GM19467 (cell line): ENCODE measurements around the gene CORO2B.

ENCODE experiments used
- ATAC-seq: cut with Tn5 transposase; IDR thresholded peaks from one replicate; pipeline ENCODE4 v1.9.1; 2021; ENCODE audit warnings: mild to moderate bottlenecking, moderate library complexity; ENCODE audit not compliant: unreplicated experiment

CORO2B gene

DNA sequence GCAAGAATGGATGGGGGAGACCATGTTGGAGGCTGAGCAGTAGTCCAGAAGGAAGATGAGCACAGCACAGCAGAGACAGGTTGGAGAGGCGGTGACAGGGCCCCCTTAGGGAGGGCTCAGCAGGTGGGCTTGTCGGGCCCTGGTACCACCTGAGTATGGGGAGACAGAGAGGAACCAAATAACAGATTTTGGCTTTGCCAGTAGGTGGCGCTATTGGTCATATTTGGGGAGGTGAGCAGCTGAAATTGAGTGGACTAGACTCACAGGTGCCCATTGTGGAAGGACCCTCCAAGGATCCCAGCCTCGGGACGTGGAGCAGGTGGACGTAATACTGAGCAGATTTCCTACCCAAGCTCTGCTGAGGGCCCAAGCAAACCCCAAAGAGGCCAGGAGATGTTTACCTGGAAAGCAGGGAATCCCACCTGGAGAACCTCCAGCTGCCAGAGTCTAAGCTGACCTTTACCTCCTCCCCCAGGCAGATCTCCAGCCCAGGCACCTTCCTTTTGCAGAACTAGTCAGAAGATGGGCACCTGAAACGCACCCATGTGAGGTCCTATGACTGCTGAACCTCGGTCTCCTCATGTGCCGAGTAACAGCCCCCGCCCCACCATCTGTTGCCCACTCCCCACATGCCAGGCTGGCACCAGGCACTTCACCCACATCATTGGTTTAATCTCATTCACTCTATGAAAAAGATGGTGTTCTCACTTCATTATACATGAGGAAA lies 24.6 kb upstream of the CORO2B start:
- ATAC-seq = no peak

DNA sequence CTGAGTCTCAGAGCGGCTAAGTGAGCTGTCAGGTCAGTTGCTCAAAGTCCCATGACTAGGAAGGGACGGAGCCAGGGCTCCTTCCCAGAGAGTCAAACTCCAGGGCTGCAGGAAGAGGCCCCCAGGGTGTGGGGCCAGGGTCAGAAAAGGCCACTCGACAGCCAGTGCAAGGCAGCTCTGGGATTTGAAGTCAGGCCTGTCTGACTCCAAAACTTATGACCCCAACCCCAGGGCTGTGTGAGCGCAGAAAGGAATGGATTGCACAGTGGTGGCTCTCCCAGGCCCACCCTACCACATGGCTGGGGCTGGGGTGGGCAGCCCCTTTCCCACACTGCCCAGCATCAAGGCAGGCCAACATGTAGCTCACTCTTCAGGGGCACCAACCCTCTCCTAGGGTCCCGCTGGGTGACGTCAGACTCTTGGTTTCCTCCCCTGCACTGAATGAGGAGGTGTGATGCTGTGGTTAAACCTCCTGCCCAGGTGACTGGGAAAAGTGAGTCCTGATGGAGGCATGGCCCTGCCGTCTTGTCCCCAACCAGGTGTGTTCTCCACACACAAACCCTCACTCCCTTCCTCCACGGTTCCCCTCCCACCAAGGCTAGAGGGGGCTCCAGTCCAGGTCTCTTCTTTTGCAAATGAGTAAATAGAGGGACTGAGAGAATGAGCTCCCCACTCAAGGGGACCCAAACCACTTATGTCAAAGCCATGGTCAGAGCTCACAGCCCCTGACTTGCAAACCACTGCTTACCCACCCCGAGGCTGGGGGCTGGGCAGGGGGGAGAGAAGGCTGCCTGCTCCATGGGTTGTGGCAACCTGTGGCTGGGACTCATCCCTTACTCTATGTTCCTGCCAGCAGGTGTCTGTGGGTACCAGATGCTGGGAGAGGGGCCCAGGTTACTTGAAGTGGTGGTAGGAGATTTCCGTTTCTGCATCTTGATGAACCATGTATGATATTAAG lies 23.8 kb upstream of the CORO2B start:
- no peak for ATAC-seq

DNA sequence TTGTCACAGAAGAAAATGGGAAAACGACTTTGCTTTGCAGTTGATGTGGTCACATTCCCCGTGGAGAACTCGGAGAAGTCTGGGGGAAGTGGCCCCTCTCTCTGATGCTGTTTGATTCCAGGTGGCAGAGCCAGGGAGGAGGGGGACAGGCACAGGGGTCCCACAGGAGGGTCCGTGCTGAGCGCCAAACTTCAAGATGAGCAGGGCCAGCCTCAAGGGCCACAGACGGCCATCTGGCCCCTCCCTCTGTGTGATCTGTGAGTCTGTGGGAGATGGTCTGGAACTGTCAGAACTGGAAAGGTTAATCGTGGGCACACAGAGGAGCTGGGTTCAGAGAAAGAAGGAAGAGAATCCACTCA lies 23.1 kb upstream of the CORO2B start:
- ATAC-seq = no peak

DNA sequence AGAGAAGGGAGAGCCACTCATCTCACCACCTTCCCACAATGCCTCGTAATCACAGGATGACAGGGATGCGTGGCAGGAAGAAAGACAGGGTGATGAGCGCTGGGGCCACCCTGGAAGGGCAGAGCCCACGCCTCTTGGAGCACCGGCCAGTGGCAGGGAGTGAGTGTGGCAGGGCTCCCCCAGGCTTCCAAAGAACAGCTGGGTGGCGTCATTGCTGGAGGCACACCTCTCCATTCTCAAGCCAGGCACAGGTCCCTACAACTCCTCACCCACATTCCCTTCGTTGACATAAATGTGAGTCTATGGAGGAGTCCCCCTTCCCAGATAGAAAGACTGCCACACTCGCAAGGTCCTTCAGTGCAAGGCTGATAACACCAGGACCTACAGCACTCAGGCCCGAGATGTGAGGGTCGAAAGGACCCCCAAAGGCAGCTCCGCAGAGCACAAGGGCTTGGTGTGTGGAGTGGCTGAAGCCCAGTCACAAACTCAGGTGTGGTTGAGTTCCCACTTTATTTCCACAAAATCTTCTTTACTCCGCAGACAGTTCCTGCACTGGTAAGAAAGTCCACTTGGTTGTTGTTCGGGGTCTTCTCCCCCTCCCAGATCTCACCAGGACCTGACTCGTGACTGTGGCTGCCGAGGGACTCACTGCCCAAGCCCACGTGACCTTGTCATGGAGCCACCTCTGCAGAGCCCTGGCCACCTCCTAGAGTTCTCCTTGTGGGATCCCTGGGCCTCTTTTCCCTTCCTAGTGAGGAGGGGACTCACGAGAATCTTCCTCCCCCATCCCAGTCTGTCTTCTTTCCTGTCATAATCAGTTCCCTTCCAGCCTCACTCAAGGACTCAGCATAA lies 22.4 kb upstream of the CORO2B start:
- no peak for ATAC-seq

DNA sequence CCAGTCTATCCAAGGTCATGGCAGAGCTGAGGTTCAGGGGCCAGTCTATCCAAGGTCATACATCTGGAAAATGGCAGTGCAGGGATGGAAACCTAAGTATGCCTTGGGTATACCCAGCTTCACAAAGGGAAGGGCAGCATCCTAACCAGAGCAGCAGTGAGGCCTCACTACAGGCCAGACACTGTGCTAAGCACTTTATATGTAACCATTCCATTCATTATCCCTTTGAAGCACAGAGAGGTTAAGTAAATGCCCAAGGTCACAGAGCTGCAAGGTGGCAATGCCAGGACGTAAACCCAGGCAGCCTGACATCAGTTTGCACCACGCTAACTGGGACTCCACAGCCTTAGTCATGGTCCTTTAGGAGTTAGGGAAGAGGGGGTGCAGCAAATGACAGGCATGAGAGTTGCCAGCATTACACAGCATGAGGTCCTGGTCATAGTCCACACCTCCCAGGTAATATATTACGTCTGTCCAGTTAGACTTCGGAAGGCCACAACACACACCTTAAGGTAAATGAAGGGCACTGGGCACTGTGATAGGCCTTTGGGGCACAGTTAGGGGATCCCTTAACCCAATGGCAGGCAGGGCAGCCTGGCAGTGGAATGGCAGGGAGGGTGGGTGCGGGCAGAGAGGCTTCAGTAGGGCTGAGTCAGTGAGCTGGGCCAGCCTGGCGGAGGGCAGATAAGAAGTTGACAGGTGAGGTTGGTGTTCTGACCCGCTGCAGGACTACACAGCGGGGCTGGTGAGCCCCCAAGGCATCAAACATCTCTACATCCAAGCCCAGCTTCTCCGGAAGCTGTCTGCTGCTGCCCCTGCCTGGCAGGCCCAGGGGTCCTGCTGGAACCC lies 21.1 kb upstream of the CORO2B start:
- ATAC-seq = no peak

DNA sequence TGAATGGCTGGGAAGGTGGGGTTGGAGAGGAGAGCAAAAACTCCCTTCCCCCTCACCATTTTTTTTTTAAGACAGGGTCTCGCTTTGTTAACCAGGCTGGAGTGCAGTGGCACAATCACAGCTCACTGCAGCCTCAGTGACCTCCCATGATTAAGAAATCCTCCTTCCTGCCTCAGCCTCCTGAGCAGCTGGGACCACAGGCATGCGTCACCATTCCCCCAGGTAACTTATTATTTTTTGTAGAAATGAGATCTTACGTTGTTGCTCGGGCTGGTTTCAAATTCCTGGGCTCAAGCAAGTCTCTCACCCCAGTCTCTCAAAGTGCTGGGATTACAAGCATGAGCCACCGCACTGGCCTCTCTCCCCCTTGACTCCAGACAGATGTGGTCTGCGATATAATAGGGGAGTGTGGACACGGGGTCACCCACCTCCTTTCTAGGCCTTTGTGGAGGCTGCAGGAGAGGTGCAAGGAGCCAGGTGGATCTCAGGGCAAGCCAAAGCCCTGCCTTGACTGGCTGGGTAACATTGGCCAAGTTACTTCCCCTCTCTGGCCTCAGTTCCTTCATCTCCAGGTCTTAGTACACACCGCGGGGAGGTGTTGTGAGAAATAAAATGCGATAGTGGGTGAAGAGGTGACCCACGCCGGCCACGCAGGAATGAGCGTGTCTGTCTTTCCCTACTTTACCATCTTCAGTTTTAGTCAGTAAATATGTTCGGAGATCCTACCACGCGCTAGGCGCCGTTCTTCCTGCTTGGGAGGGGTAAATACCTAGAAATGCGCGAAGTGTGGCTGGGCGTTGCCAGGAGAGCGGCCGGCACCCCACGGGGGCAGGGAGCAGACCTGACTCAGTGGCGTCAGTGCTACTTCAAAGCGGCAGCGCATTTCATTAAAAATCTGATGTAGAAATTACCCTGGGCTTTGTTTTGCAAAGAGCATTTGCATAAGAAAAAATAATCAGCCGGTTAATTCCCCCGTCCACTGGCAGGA lies 20.2 kb upstream of the CORO2B start:
- ATAC-seq = no peak

DNA sequence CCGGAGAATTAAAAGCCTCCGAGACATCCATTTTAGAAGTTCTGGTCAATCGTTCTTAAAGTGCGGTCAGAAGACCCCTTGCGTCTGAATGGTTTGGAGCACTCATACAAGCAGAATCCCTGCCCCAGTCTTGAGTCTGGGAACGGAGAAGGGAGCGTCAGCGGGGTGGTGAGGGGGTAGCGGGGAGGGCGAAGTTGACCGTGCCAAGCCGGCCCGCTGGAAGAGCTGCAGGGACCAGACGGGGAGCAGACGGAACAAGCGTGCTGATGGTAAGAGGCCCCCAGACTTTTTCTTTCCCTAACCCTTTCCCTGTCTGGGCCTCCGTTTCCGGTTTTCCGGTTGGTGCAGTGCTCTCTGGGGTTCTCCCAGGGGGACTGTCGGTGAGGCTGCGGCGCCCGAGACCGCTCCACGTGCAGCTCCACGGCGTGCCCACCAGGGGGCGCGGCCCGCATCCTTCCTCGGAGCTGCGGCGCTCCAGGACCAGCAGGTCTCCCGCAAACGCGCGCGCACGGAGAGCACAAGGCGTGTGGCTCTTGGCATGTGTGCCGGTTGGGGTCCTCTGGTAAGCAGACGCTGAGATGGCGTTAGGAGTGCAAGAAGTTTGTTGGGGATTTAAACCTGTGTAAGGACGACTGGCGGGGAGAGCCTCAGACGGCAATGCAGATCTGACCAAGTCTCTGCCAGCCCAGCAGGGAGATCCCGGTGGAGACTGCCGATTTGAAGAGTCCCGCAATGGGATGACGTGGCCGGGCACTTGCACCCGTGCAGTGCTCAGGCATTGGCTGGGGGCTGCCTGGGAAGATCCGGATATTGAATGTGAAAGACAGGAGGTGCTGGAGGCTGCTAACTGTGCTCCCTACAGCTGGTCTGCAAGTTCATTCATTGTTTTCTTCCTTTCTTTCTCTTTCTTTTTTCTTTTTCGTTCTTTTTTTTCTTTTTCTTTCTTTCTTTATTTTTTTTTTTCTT lies 19.2 kb upstream of the CORO2B start:
- ATAC-seq = no peak

DNA sequence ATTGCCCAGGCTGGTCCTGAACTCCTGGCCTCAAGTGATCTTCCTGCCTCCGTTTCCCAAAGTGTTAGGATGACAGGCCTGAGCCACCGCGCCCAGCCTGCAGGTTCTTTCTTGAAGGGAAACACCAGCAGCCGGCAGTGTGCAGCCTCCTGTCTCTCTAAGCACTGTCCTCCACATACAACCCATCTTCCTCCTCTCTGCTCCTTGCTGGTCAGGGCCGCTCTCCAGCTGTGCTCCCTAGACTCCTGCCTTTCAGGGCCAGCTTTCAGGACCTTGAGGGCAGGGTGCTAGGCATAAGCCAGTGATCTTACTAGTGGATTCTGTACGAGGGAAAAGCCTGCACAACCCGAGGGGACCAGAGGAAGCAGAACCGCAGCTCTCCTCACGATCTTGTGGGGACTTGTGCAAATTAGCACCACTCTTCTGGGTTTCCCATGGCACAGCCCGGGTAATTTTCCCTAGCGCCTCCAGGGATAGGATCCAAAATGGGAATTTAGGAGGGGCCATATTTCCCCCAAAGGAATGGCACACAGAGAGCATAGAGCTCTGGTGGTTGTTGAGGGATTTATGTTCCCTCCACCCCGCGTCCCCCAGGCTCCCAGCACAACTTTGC lies 18.2 kb upstream of the CORO2B start:
- no peak for ATAC-seq

DNA sequence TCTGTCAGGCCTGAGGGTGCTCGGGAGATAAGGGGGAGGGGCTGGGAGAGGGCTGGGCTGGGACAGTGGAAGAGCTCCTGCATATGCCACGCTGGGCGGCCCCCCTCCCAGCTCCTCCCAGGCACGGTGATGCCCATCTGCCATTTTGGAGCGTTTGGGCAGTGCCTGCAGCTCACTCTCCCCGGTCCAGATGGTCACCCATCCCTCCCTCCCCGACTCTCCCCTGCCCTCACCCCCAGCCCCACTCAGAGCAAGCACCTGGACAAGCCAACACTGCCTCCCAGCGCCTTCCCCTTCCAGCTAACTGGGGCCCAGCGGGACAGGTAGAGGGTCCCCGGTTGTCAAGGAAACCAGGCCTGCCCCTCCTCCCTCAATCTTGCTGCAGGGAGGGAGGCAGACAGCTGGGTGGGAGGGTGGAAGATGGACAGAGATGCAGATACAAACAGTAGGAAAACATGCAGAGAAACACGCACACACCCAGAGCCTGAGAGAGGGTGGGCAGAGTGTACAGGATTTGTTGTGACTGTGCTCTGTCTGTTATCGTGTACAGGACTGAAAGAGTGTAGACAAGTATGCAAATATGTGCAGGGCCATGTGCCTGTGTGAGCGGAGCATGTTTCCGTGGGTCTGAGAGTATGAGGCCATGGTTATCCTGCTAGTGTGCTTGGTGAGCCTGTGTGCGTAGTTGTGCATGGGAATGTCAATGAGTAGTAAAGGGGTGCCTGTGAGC lies 17.5 kb upstream of the CORO2B start:
- no peak for ATAC-seq

DNA sequence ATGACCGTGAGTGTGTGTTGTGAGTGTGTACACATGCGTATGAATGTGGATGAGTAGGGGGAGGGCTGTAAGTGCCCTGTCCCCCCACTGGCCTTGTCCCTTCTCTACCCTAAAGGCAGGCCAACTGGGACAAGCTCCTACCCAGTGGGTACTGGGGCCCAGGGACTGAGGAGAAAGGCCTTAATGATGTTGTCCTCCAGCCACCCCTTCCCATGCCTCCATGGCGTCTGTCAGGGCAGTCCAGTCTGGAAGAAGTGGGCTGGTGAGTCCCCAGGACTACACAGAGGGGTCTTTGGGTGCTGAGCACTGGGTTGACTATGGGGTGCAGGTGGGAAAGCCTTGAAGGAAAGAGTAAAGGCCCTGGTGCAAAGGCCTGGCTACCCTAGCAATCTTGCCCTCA lies 16.9 kb upstream of the CORO2B start:
- ATAC-seq = no peak

DNA sequence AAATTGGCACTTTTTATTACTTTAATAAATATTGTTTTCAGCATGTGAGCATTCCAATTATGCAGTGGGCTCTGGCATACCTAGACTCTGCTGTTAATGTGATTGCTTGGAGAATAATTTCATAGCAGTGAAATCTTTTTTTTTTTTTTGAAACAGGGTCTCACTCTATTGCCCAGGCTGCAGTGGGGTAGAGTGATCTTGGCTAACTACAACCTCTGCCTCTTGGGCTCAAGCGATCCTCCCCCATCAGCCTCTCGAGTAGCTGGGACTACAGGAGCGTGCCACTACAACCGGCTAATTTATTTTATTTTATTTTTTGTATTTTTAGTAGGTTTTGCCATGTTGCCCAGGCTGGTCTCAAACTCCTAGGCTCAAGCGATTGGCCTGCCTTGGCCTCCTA lies 14.6 kb upstream of the CORO2B start:
- no peak for ATAC-seq

DNA sequence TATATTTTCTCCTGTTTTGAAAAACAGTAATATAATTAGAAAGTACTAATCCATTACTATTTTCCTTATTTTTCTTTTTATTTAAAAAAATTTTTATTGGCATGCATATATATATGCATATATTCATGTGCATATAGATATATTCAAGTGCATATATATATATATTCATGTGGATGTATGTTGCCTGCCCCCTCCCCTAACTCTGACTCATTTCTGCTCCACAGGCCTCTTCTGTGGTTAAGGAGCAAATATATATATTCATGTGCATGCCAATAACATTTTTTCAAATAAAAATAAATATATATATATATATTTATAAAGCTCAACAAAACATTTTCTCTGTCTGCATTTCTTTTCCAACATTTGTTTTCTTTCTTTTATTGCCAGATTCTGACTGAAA lies 13.6 kb upstream of the CORO2B start:
- ATAC-seq = no peak

DNA sequence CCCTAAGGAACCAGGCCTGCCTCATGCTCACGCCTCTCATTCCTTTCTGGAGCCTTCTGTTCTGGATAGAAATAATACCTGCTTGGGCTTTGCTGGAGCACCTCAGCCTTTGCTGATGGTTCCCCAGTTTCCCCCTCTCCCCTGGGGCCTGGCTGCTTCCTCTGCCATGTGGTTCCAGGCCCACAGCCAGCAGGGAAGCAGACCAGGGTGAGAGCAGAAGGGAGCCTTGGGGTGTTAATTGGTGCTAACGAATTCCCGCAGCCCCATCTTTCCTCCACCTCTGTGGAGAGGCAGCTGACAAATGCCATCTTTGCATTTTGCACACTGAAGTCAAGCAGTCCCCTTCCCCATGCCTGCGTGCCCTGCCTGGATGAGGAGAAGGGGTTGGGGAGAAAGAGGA lies 13.1 kb upstream of the CORO2B start:
- no peak for ATAC-seq

DNA sequence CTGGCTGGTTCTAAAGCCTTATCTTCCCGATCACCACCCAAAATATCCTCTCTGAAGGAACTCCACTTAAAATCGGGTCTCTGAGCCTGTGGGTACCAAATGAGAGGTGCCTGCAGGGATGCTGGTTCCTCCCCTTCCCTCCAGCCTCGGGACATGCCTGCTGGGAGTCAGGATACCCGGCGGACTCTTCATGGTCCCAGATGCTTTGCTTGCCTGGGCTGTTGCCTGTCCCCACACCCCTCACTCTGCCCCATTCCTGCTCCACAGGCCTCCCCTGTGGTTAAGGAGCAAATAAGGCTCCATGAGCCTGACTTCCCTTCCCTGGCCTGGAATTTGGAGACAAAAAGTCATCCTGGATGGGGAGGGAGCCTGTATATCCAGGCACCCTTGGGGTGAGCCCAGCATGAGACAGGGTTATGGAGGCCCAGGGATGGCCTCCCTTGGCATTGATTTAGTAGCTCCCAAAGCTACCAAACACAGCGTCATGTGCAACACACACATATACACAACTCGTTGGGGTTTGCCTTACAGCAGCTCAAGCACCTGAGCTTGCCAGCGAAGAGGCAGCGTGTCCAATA lies 12.3 kb upstream of the CORO2B start:
- no peak for ATAC-seq

DNA sequence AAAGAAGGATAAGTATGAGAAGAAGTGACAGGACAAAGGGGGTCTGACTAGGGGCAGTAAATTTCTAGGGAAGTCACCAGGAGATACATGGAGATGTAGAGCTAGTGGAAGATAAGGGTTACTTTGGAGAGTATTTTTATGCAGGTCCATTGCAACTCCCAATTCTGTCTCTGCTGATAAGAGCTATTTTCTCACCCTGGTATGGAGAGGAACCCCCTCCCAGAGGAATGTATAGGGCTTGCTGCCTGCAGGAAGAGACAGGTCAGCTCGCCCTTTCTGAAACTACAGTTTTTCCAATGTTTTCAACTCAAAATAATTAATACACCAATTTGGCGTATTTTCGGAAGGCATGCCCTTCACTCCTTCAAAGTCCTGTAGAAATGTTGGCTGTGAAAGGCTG lies 11.4 kb upstream of the CORO2B start:
- no peak for ATAC-seq

DNA sequence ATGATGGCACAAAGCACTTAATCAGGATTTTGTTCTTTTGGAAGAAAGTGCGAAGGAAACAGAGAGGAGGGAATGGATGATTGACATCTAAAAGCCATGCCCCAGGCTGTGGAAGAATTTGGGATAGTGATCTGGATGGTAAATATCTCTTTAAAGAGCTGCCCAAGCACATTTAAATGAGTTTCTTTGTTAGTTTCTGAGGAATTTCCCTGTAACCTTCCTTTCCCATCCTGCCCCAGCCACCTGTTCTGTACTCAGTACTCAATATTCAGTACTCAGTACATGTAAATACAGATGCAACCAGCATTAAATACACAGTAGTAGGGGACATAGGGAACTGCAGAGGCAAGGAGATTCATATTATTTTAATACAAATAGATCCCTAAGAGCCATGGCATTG lies 7.8 kb upstream of the CORO2B start:
- no peak for ATAC-seq

DNA sequence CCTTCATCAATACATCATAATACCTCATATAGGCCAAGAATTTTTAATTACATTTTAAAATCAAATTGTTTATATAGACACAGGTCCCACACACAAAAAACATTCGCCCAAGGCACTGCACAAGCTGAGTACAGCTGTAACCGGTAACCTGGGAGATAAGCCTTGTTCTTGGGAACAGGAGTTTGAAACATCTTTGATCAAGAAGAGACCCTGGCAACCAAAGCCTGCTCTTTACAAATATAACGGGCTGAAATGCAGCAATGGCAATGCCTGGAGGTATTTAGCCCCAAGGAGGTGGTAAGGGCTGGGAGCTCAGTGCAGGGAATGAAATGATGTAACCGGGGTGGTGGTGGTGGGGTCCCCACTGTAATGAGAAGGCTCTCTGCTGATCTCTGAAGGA lies 7.2 kb upstream of the CORO2B start:
- ATAC-seq = no peak
